Activated CD8-positive, alpha-beta memory T cell treated with anti-CD3 and anti-CD28 coated beads, Interleukin-2, amount 50 U/mL, for 24 hours (primary cell): ENCODE data around the gene PXMP4.

Experiments used
- DNase-seq: peaks from one replicate; pipeline ENCODE4 v3.0.0-alpha.2; 2020; ENCODE audit errors: extremely low read depth

The PXMP4 gene

GRCh38 chr20:33684533-33685327 lies 35.4 kb downstream of the PXMP4 start:
- no peak for DNase-seq

DNA sequence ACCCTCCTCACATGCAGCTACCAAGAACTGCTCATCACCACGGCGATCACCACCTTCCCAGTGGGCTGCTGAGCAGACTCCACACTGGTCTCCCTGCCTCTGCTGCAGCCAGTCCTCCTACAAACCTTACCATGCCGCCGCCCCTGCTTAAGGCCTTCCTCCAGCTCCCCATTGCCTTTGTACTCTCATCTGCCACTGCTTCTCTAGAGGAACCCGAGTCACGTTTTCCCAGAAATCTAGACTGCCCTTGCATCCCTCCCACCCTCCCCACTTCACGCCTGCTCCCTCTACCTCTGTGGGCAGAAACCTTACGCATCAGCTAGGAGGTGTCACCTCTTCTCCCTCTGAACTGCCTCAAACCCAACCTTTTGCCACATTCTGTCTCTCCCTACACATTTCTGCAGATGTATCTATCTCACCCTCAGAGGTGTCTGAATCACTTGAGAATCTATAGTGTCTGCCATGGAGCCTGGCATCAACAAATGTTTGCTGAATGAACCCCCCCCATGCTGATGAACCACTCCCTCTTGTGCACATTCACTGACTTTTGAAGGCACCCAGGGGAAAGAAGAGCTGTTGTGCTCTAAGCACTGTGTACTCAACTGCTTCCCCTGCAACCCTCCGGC lies 38.3 kb downstream of the PXMP4 start:
- DNase-seq = no peak

GRCh38 chr20:33681288-33681687 lies 38.8 kb downstream of the PXMP4 start:
- DNase-seq = no peak

- no peak for DNase-seq
These were observed 39.4 kb downstream of the PXMP4 start for GRCh38 chr20:33680686-33681085.

DNA sequence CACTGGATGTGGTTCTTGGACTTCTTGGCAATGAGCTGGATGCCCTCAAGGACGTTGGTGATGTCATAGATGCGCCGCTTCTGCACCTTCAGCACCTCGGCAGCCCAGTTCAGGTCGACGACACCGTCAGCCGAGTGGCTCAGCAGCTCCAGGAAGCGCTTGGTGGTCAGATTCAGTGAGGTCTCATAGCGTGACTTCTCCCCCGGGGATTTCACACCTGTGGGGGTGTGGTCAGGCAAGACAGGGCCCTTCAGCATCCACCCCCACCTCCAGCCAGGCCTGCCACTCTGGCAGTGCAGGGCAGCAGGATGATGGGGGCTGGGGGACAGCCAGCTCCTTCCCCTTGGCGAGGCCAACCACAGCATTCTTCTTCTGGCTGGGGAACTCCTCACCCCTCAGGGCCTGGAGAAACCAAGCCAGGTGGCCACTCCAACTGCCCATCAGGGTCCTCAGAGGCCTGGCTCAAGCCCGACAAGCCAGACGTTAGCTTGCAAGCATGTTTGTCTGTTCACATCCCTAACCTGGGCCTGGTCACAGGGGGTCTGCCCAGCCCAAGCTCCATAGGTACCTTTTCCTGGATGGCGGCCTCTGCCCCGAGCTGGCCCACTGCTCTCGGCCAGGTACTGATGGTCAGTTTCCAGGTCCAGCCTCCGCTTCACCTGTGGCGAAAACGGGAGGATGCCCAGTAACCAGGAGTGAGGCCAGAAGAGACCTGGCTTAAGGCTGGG lies 40.2 kb downstream of the PXMP4 start:
- no peak for DNase-seq

DNA sequence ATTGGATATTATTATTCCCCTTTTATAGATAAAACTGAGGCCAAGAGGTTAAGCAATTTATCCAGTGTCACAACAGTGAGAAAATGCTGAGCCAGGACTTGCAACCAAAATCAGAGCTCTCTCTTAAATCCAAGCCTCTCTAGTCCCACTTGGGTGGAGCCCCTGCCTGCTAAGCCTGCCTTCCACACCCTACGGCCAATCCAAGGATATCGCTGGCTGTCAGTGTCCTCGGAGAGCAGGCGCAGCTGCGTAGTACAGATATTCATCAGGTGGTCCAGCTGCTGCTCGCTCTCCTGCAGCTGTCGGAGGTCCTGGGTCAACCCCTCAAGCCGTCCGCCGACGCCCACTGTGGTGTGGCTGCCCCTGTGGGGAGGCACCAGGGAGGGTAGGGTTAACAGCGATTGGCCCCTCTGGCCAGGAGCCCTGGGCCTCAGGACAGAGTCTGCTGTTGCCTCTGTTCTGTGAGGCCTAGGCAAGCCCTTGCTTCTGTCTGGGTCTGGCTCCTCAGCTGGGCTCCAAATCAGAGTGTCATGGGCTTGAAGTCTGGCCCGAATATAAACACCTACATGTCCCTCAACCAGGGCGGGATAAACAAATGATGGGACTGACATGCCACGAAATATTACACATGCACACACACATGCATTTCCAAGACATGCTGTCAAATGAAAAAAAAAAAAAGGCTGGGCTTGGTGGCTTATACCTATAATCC lies 42.0 kb downstream of the PXMP4 start:
- no peak for DNase-seq

DNA sequence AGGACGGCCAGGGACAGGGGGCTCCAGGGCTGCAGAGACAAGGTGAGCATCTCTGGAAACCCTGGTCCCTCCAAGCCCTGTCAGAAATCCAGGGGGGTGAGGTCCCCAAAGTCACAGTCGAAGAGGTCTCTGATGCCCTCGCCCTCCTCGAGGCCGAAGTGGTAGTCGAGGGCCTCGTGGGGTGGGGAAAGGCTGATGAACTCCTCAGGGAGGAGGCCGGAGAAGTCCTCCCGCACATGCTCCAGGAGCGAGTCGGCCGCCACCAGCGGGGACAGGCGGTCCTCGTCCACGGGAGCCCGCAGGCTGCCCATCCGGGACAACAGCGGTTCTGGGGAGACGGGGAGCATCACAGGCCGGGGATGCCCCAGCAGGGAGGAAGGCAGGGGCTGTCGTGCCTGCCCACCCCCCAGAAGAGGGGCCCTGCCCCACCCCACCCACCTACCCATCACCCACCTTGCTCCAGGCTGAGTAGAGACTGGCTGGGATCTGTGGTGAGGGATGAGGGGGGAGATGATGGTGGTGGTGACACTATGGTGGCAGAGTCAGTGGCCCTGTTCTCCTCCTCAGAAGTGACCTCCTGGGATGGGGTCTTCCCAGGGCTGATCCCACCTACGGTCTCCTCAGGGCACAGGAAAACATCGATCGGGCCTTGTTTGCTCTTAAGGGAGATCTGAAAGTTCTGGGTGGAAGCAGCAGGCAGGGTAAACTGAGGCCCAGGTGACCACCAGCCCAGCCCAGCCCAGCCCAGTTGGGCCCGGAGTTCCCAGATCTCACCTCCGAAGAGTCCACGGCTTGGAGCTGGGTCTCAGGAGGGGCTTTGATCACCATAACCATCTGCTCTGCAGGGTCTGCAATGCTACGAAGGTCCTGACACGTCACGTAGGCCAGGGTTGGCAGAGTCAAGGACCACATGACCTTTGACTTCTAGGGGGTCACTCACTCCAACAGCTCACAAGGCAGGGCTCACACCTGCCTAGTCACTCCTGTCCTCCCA lies 43.2 kb downstream of the PXMP4 start:
- no peak for DNase-seq

DNA sequence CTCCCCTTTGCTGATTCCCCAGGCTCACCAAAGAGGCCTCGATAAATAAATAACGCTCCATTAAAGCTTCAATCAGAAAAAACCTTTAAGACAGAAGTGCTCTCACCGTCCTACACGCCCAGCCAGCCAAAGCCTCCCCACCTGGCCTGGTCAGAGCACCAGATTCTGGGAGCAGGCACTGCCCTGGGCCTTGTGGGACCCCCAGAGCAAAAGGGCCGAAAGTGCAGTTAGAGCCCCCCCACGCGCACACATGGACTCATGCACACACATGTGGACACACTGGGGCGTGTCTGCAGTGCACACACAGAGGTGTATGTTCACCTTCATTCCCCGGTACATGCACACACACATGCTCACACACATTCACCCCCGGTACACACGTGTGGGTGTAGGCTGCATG lies 44.0 kb downstream of the PXMP4 start:
- DNase-seq = no peak

- DNase-seq = no peak
These were observed 44.8 kb downstream of the PXMP4 start for GRCh38 chr20:33675136-33675959.

DNA sequence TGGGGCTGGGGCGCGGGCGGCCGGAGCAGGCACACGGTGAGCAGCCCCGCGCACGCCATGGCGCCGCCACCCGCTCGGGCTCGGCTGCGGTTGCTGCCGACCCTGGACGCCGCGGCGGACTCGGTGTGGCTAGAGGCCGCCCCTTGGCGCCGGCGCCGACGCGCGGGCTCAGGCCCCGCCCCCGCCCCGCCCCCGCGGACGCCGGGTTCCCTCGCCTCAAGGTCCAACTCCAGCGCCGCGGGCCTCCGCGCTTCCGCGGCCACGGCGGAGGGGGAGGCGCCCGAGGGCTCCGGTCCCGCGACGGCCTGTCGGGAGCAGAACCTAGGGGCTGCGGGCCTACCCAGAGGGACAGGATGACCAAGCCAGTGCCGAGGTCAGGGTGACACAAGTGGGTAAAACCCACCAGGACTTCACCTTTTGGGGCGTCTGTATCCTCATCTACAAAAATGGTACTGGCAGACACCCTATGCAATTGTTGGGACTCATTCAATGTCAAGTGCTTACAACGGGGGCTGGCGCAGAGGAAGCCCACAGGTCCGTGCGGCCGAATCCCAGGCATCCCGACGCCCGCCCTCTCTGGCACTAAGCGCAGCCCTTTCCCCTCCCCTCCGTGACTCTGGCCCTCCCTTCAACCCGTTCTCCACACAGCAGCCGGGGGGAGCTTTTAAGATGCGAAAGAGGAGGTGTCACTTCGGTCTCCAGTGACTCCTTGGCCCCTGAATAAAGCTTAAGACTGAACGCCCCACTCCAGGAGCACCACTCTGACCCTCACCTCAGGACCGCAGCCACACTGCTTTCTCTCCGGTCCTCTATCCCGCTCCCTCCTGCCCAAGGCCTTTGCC lies 45.6 kb downstream of the PXMP4 start, which contains the start of gene NECAB3:
NECAB3 (minus strand) TSS at position 135 of the 842 bp plus-strand sequence; CDS start at position 59, 76 bp downstream.
- no peak for DNase-seq

- DNase-seq = no peak
These were observed 46.5 kb downstream of the PXMP4 start for GRCh38 chr20:33673410-33674293.

GRCh38 chr20:33673114-33673409 lies 47.0 kb downstream of the PXMP4 start:
- no peak for DNase-seq

GRCh38 chr20:33672426-33673113 lies 47.5 kb downstream of the PXMP4 start:
- no peak for DNase-seq

DNA sequence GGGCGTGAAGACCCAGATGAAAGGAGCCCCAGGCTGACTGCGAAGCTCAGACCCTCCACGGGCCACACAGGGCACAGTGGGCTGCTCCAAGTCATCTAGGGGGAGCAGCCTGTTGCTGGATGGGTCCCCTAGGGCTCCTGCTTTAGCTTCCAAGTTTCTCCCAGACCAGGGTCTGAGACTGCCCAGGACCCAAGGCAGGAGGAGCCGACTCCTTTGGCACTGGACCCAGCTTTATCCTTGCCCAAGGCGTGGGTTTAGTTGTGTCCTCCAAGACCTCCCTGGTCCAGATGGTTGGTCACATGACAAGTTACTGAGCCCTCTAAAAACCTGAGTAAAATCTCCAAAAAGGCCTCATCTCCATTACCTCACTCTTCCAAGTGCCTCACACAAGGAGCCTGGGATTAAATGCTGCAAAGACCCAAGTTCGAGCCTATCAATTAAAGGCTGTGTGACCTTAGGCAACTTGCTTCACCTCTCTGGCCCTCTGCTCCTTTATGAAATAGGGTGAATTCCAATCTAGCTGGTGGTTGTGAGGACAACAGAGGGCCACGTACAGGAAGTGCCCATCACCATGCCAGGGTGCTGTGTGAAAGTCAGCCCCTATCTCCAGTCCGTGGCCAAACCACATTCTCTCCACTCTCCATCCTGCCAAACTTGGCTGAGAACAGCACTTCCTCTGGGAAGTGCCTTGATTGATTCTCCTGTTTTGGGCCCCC lies 48.4 kb downstream of the PXMP4 start:
- DNase-seq = no peak

GRCh38 chr20:33670715-33671499 lies 49.2 kb downstream of the PXMP4 start:
- no peak for DNase-seq
